ENCODE data around the gene THSD4.

- no peak for TF ChIP-seq CTCF (IDR thresholded peaks at IDR 0.05)
- no peak for TF ChIP-seq EP300 (IDR thresholded peaks at IDR 0.05)
- TF ChIP-seq POLR2A (IDR thresholded peaks at IDR 0.05), result no peak
- TF ChIP-seq POLR2AphosphoS5 (IDR thresholded peaks at IDR 0.05), result no peak
These were observed 189.4 kb downstream of the THSD4 start for GRCh38 chr15:71304681-71305080.

All from suprapubic skin (tissue), 4 donors.